CD14-positive monocyte (primary cell): ENCODE measurements around the gene ITFG2. TPM values are rescaled to one million over a fixed set of nuclear protein-coding genes. Genes with fewer than 3 reads are reported as not detected.

ENCODE experiments used
- DNase-seq, 3 donors: peaks; one replicate each; pipeline ENCODE4 v3.0.0-alpha.2; 2011 to 2022
- H2AFZ ChIP-seq: 2 replicates; pipeline ENCODE4 v1.6.0; 2012; ENCODE audit warnings: mild to moderate bottlenecking, low read depth, low read length, inconsistent platforms; ENCODE audit not compliant: insufficient read depth, poor library complexity, severe bottlenecking
- H3K27ac ChIP-seq, 2 donors: 1 replicate in 1 of 2; 2 replicates in 1 of 2; pipeline ENCODE4 v1.5.1; 2012 to 2013; ENCODE audit warnings: low read length in 2 of 2, control low read depth in 1 of 2, inconsistent platforms in 1 of 2, low read depth in 1 of 2, mild to moderate bottlenecking in 1 of 2
- H3K27me3 ChIP-seq, 2 donors: one replicate each; pipeline versions ENCODE4 v1.6.0 to v1.6.1; 2011 to 2013; ENCODE audit warnings: low read length in 2 of 2; ENCODE audit not compliant: control insufficient read depth in 2 of 2, insufficient read depth in 2 of 2
- H3K36me3 ChIP-seq, 2 donors: replicated peaks in 1 of 2; 1 replicate in 1 of 2; 2 replicates in 1 of 2; pipeline versions ENCODE4 v1.5.1 to v1.6.1; 2012 to 2013; ENCODE audit warnings: low read length in 2 of 2, control low read depth in 1 of 2, inconsistent platforms in 1 of 2, mild to moderate bottlenecking in 1 of 2; ENCODE audit not compliant: insufficient read depth in 2 of 2, control insufficient read depth in 1 of 2
- H3K4me1 ChIP-seq, 2 donors: 1 replicate in 1 of 2; 2 replicates in 1 of 2; pipeline versions ENCODE4 v1.5.1 to v1.6.1; 2012 to 2013; ENCODE audit warnings: low read length in 2 of 2, control low read depth in 1 of 2, inconsistent platforms in 1 of 2, mild to moderate bottlenecking in 1 of 2, moderate library complexity in 1 of 2; ENCODE audit not compliant: insufficient read depth in 2 of 2, control insufficient read depth in 1 of 2
- H3K4me2 ChIP-seq: replicated peaks from 2 replicates; pipeline ENCODE3; 2012; ENCODE audit warnings: low read length, moderate library complexity, mild to moderate bottlenecking; ENCODE audit not compliant: poor library complexity, severe bottlenecking; ENCODE audit errors: extremely low read depth
- H3K4me3 ChIP-seq, 3 experiments: fragments of 200-600 bp in 1 of 3; sonication (generic) in 1 of 3; replicated peaks in 1 of 3; 1 replicate in 2 of 3; 2 replicates in 1 of 3; pipeline ENCODE4 v1.5.1; 2011 to 2013; ENCODE audit warnings: low read length in 3 of 3, mild to moderate bottlenecking in 3 of 3, control low read depth in 2 of 3, low read depth in 2 of 3, inconsistent platforms in 1 of 3, moderate library complexity in 1 of 3
- H3K79me2 ChIP-seq: 2 replicates; pipeline ENCODE4 v1.6.0; 2012; ENCODE audit warnings: mild to moderate bottlenecking, control low read depth, inconsistent platforms, low read length, moderate library complexity; ENCODE audit not compliant: insufficient read depth
- H3K9ac ChIP-seq: 2 replicates; pipeline ENCODE4 v1.6.0; 2017; ENCODE audit warnings: low read length, mild to moderate bottlenecking; ENCODE audit not compliant: insufficient read depth, poor library complexity, severe bottlenecking
- H3K9me3 ChIP-seq, 2 donors: replicated peaks in 1 of 2; 1 replicate in 1 of 2; 2 replicates in 1 of 2; pipeline versions ENCODE4 v1.5.1 to v1.6.1; 2012 to 2013; ENCODE audit warnings: low read length in 2 of 2, control low read depth in 1 of 2; ENCODE audit not compliant: control insufficient read depth in 1 of 2, insufficient read depth in 1 of 2
- H4K20me1 ChIP-seq: 2 replicates; pipeline ENCODE4 v1.6.0; 2012; ENCODE audit warnings: mild to moderate bottlenecking, low read length, control low read depth, moderate library complexity; ENCODE audit not compliant: insufficient read depth
- H3K27ac Mint-ChIP-seq, 7 donors: one replicate each; pipeline ENCODE4 v1.8.0; 2020; ENCODE audit warnings: mild to moderate bottlenecking in 7 of 7, mixed read lengths in 7 of 7, moderate library complexity in 6 of 7, inconsistent platforms in 2 of 7
- H3K27me3 Mint-ChIP-seq, 3 donors: one replicate each; pipeline ENCODE4 v1.8.0; 2021 to 2022; ENCODE audit warnings: low read depth in 3 of 3, mild to moderate bottlenecking in 3 of 3, mixed read lengths in 3 of 3, moderate library complexity in 3 of 3, inconsistent platforms in 1 of 3
- H3K36me3 Mint-ChIP-seq, 2 donors: one replicate each; pipeline ENCODE4 v1.8.0; 2020; ENCODE audit warnings: mixed read lengths in 2 of 2, inconsistent platforms in 1 of 2, mild to moderate bottlenecking in 1 of 2
- H3K4me1 Mint-ChIP-seq: one replicate; pipeline ENCODE4 v1.8.0; 2020; ENCODE audit warnings: mild to moderate bottlenecking, mixed read lengths
- H3K4me3 Mint-ChIP-seq, 2 donors: one replicate each; pipeline ENCODE4 v1.8.0; 2020; ENCODE audit warnings: mild to moderate bottlenecking in 2 of 2, mixed read lengths in 2 of 2, moderate library complexity in 1 of 2
- H3K9me3 Mint-ChIP-seq, 7 donors: one replicate each; pipeline ENCODE4 v1.8.0; 2020 to 2022; ENCODE audit warnings: mixed read lengths in 7 of 7, mild to moderate bottlenecking in 6 of 7, moderate library complexity in 6 of 7, inconsistent platforms in 2 of 7
- CTCF ChIP-seq: fragments of 200-600 bp; IDR thresholded peaks from one replicate; pipeline ENCODE4 v1.8.0; 2022; ENCODE audit warnings: antibody characterized with exemption, mild to moderate bottlenecking
- WGBS: methylation state at CpG from one replicate; pipeline ENCODE4 v1.1.5; 2013; ENCODE audit warnings: missing lambda C conversion rate; ENCODE audit not compliant: insufficient coverage; 5-methylcytosine and 5-hydroxymethylcytosine counted together
- intact Hi-C, 2 donors: fragments of 100-400 bp; cut with micrococcal nuclease; formaldehyde crosslinking; loops; one replicate each; pipeline versions ENCODE4 v1.15.0 to v1.15.1; 2023
- polyA plus RNA-seq, 3 donors: library from polyadenylated mRNA; depleted of rRNA in 1 of 3; unstranded in 2 of 3; stranded (reverse) in 1 of 3; fragments of 300-500 nt in 2 of 3; fragments of >200 nt in 1 of 3; fragmentation: Illumina TruSeq in 2 of 3; gene quantifications; 1 replicate in 2 of 3; 2 replicates in 1 of 3; pipeline ENCODE4 v1.2.3, GENCODE V29; 2012 to 2021

ITFG2 gene
- polyA plus RNA-seq, 3 donors, result 19.1 to 51.2 (median 24.0) TPM

GRCh38 chr12:2820432-2820831 is 8.0 kb downstream of the ITFG2 start:
- H3K9me3 Mint-ChIP-seq, result no peaks in the 10 kb centered on the region
- Histone ChIP-seq H2AFZ (no peak overlapping the region), H3K9me3 (no peaks in the 10 kb centered on the region), H3K79me2 (peaks cover 4% of the 10 kb centered on the region), H3K4me3 (no peak overlapping the region), H3K27me3 (no peaks in the 10 kb centered on the region), H3K9ac (no peak overlapping the region), H3K27ac (no peak overlapping the region), H3K36me3 (peaks cover 82 to 96% of the 10 kb centered on the region in 2 donors), H4K20me1 (peaks cover 3% of the 10 kb centered on the region), H3K4me2 (no peak overlapping the region), H3K4me1 (no peaks in the 10 kb centered on the region)
- H3K4me3 Mint-ChIP-seq, result no peak overlapping the region
- H3K27ac Mint-ChIP-seq, result no peak overlapping the region
- no peak for TF ChIP-seq CTCF
- intact Hi-C loops, result no loop called here
- WGBS, result 100% methylated on average over 2 of the region's 9 CpGs
- H3K27me3 Mint-ChIP-seq, result no peaks in the 10 kb centered on the region
- no peaks in the 10 kb centered on the region for H3K4me1 Mint-ChIP-seq
- H3K36me3 Mint-ChIP-seq, result peaks cover 80 to 98% of the 10 kb centered on the region in 2 donors
- no peak for DNase-seq

GRCh38 chr12:2823483-2823882 is 11.0 kb downstream of the ITFG2 start:
- Mint-ChIP-seq H3K4me3 (no peak overlapping the region), H3K9me3 (no peaks in the 10 kb centered on the region), H3K36me3 (peaks cover 89 to 99% of the 10 kb centered on the region in 2 donors), H3K27ac (peak overlapping the region in 2 of 7 donors; percentile 15 to 31), H3K4me1 (no peaks in the 10 kb centered on the region), H3K27me3 (no peaks in the 10 kb centered on the region)
- H3K9ac ChIP-seq, result no peak overlapping the region
- no peak overlapping the region for H3K27ac ChIP-seq
- WGBS, result 100% methylated on average over 4 of the region's 7 CpGs
- no peaks in the 10 kb centered on the region for H3K4me1 ChIP-seq
- no peaks in the 10 kb centered on the region for H3K27me3 ChIP-seq
- H2AFZ ChIP-seq, result no peak overlapping the region
- H4K20me1 ChIP-seq, result no peaks in the 10 kb centered on the region
- H3K36me3 ChIP-seq, result peaks cover 94 to 98% of the 10 kb centered on the region in 2 donors
- no peak overlapping the region for H3K4me3 ChIP-seq
- DNase-seq, result no peak
- H3K9me3 ChIP-seq, result no peaks in the 10 kb centered on the region
- intact Hi-C loops, result no loop called here
- no peaks in the 10 kb centered on the region for H3K79me2 ChIP-seq
- no peak for TF ChIP-seq CTCF
- H3K4me2 ChIP-seq, result no peak overlapping the region
